ENCODE measurements around the gene B4GALT2.

B4GALT2 gene

GRCh38 chr1:44032170-44032790 is 53.3 kb downstream of the B4GALT2 start:
- peak; percentile 19 for DNase-seq

- no peak for DNase-seq
These were observed 54.1 kb downstream of the B4GALT2 start for GRCh38 chr1:44033041-44033575.

- DNase-seq = no peak
These were observed 54.7 kb downstream of the B4GALT2 start for GRCh38 chr1:44033756-44034155.

GRCh38 chr1:44034423-44034822 is 55.4 kb downstream of the B4GALT2 start:
- no peak for DNase-seq

- DNase-seq = no peak
These were observed 56.1 kb downstream of the B4GALT2 start for GRCh38 chr1:44034976-44035716.

GRCh38 chr1:44035726-44036408 is 56.9 kb downstream of the B4GALT2 start:
- no peak for DNase-seq

- peak; percentile 82 for DNase-seq
These were observed 57.6 kb downstream of the B4GALT2 start for GRCh38 chr1:44036409-44037139.

GRCh38 chr1:44037154-44037553 is 58.1 kb downstream of the B4GALT2 start:
- no peak for DNase-seq

GRCh38 chr1:44038876-44039657 is 60.1 kb downstream of the B4GALT2 start:
- no peak for DNase-seq

- DNase-seq = no peak
These were observed 61.4 kb downstream of the B4GALT2 start for GRCh38 chr1:44040418-44040817.

All from DMS53 (cell line).